ENCODE measurements around the gene KCNIP4. TPM values are rescaled to one million over a fixed set of nuclear protein-coding genes. Genes with fewer than 3 reads are reported as not detected.

KCNIP4 gene
- total and polyA plus RNA-seq, 2 experiments from 2014 or later, result 0.14 to 0.63 TPM

- no peaks in the 10 kb centered on the region for H3K79me2 ChIP-seq (replicated peaks; ENCODE audit: insufficient read depth)
- no peaks in the 10 kb centered on the region for H3F3A ChIP-seq (replicated peaks; ENCODE audit: low read depth)
- H2AFZ ChIP-seq, result no peak overlapping the region; the same call in 1 of the 2 replicates
- no peak for DNase-seq (ENCODE audit: low spot score)
- H3K27me3 ChIP-seq (ENCODE audit: insufficient read depth), result no peaks in the 10 kb centered on the region
- H4K20me1 ChIP-seq (replicated peaks; ENCODE audit: insufficient read depth), result no peaks in the 10 kb centered on the region
- peak overlapping the region; percentile 85 for H3K27ac Mint-ChIP-seq
- TF ChIP-seq EZH2phosphoT487 (IDR thresholded peaks at IDR 0.05; ENCODE audit: unreplicated experiment) (no peak), JUNB (IDR thresholded peaks at IDR 0.05; ENCODE audit: unreplicated experiment) (no peak), ZNF331 (CRISPR knock-in tag; IDR thresholded peaks at IDR 0.05; ENCODE audit: low read depth) (no peak), NANOG (IDR thresholded peaks at IDR 0.05; ENCODE audit: borderline replicate concordance) (no peak), POLR2AphosphoS5 (IDR thresholded peaks at IDR 0.05; ENCODE audit: low read depth) (no peak), ETS1 (IDR thresholded peaks at IDR 0.05) (no peak), ZNF114 (CRISPR knock-in tag; IDR thresholded peaks at IDR 0.05) (no peak), CTCF (conservative IDR thresholded peaks at IDR 0.05; ENCODE audit: low read depth in 2 of 2) (no peak), REST (IDR thresholded peaks at IDR 0.05; ENCODE audit: unreplicated experiment) (no peak), STAT1 (IDR thresholded peaks at IDR 0.05; ENCODE audit: unreplicated experiment) (no peak), EZH2 (IDR thresholded peaks at IDR 0.05; ENCODE audit: low read depth, unreplicated experiment) (no peak), CREB1 (CRISPR knock-in tag; IDR thresholded peaks at IDR 0.05; ENCODE audit: low read depth) (no peak), ZNF462 (CRISPR knock-in tag; IDR thresholded peaks at IDR 0.05) (no peak)
- H3K4me1 ChIP-seq (ENCODE audit: insufficient read depth), result peaks cover 18% of the 10 kb centered on the region; the same call in 1 of the 2 replicates
- H3K4me3 Mint-ChIP-seq, result no peak overlapping the region
- H3K9me3 Mint-ChIP-seq, result no peaks in the 10 kb centered on the region
- H3K27ac ChIP-seq (ENCODE audit: low read depth), result no peak overlapping the region
- peak overlapping the region; percentile 49; the same call in 1 of the 2 replicates for H3K4me2 ChIP-seq
- H3K27me3 Mint-ChIP-seq (ENCODE audit: insufficient read depth, low read depth, poor library complexity), result no peaks in the 10 kb centered on the region
- no peaks in the 10 kb centered on the region for H3K36me3 Mint-ChIP-seq (ENCODE audit: low read depth)
- H3K4me3 ChIP-seq, result no peak overlapping the region
- H3K4me1 Mint-ChIP-seq, result peaks cover 17% of the 10 kb centered on the region; the same call in 2 of the 3 replicates
- peak; percentile 57 for ATAC-seq
- no peaks in the 10 kb centered on the region; the same call in 1 of the 2 replicates for H3K9me2 ChIP-seq (ENCODE audit: insufficient read depth)
- no peaks in the 10 kb centered on the region for H3K36me3 ChIP-seq (ENCODE audit: insufficient read depth)
These were observed 78.4 kb downstream of the KCNIP4 start for GRCh38 chr4:21869978-21870745.
